HCT116 (cell line): ENCODE measurements around the gene FBXL15. TPM values are rescaled to one million over a fixed set of nuclear protein-coding genes. Genes with fewer than 3 reads are reported as not detected.

Experiments used
- ATAC-seq: fragments of 200-7000 bp; cut with Tn5 transposase; 2 replicates; pipeline ENCODE4 v1.9.1; 2020; ENCODE audit warnings: mild to moderate bottlenecking, moderate library complexity
- Bru-seq: library from RNA; stranded (reverse); fragments of 400-500 nt; gene quantifications from one replicate; lab custom pipeline; 2021; lab: Mats Ljungman, UMichigan
- BruChase-seq, 2 experiments: library from RNA; stranded (reverse); fragments of 400-500 nt; gene quantifications; one replicate each; lab custom pipeline; 2021; lab: Mats Ljungman, UMichigan
- BruUV-seq: library from RNA; stranded (reverse); fragments of 400-500 nt; replicated peaks from 2 replicates; lab custom pipeline; 2021; lab: Mats Ljungman, UMichigan
- CTCF ChIA-PET: fragments of 300-600 bp; sonication (Branson Sonifier 250); formaldehyde crosslinking; loops from one replicate; lab custom pipeline; 2021; ENCODE audit warnings: antibody characterized with exemption; lab: Charles Lee
- POLR2A ChIA-PET: fragments of 300-600, 350-600 bp; sonication (Branson Sonifier 250); formaldehyde crosslinking; loops from one replicate; lab custom pipeline; 2021; ENCODE audit warnings: antibody characterized with exemption; lab: Charles Lee
- RAD21 ChIA-PET, 2 experiments: fragments of 300-600 bp; sonication (Branson Sonifier 250); formaldehyde crosslinking; loops; one replicate each; lab custom pipeline; 2023; ENCODE audit warnings: low total read pairs in 2 of 2; ENCODE audit not compliant: uncharacterized antibody in 2 of 2, unreplicated experiment in 2 of 2, low non-redundant PET in 1 of 2; lab: Charles Lee
- DNase-seq: peaks from one replicate; pipeline ENCODE4 v3.0.0-alpha.2; 2010; ENCODE audit warnings: low read depth, low spot score
- H2AFZ ChIP-seq: fragments of 200-600 bp; shearing (Covaris generic), sonication (generic); 2 replicates; pipeline ENCODE4 v1.6.1; 2017; ENCODE audit warnings: low read depth, mixed run types, mixed read lengths, antibody characterized with exemption, low read length; ENCODE audit not compliant: poor library complexity, severe bottlenecking
- H3K27ac ChIP-seq: 2 replicates; pipeline ENCODE4 v1.5.1; 2012; ENCODE audit warnings: low read depth, low read length
- H3K27me3 ChIP-seq: fragments of 200-600 bp; sonication (generic); 2 replicates; pipeline ENCODE4 v1.6.1; 2016; ENCODE audit warnings: mixed run types, low read length, mixed read lengths; ENCODE audit not compliant: insufficient read depth
- H3K36me3 ChIP-seq, 2 experiments: fragments of 200-500 bp in 1 of 2; fragments of 200-600 bp in 1 of 2; sonication (Bioruptor generic) in 1 of 2; sonication (generic) in 1 of 2; 2 replicates each; pipeline versions ENCODE4 v1.5.1 to v1.6.1; 2014 to 2016; ENCODE audit warnings: low read length in 2 of 2, inconsistent platforms in 1 of 2, mixed read lengths in 1 of 2, mixed run types in 1 of 2; ENCODE audit not compliant: insufficient read depth in 2 of 2, control insufficient read depth in 1 of 2
- H3K4me1 ChIP-seq, 2 experiments: fragments of 200-600 bp in 1 of 2; sonication (generic) in 1 of 2; 2 replicates each; pipeline versions ENCODE4 v1.5.1 to v1.6.1; 2012 to 2017; ENCODE audit warnings: low read length in 2 of 2, inconsistent platforms in 1 of 2, mild to moderate bottlenecking in 1 of 2, mixed read lengths in 1 of 2, mixed run types in 1 of 2, moderate library complexity in 1 of 2; ENCODE audit not compliant: insufficient read depth in 2 of 2, control insufficient read depth in 1 of 2
- H3K4me2 ChIP-seq: fragments of 200-600 bp; sonication (generic); 2 replicates; pipeline ENCODE4 v1.6.1; 2017; ENCODE audit warnings: mixed run types, low read length, mixed read lengths
- H3K4me3 ChIP-seq, 2 experiments: fragments of 200-600 bp in 1 of 2; sonication (generic) in 1 of 2; replicated peaks in 1 of 2; 2 replicates each; pipeline ENCODE4 v1.5.1; 2011 to 2016; ENCODE audit warnings: low read length in 2 of 2, control low read depth in 1 of 2, low read depth in 1 of 2, mild to moderate bottlenecking in 1 of 2, mixed read lengths in 1 of 2, mixed run types in 1 of 2
- H3K79me2 ChIP-seq: fragments of 200-600 bp; sonication (generic); 2 replicates; pipeline ENCODE4 v1.6.1; 2017; ENCODE audit warnings: mild to moderate bottlenecking, mixed run types, low read length, moderate library complexity, mixed read lengths; ENCODE audit not compliant: insufficient read depth
- H3K9ac ChIP-seq: fragments of 200-600 bp; sonication (generic); 2 replicates; pipeline ENCODE4 v1.6.1; 2016; ENCODE audit warnings: low read length, mixed read lengths
- H3K9me2 ChIP-seq: fragments of 200-600 bp; sonication (generic), shearing (Covaris generic); 2 replicates; pipeline ENCODE4 v1.6.1; 2017; ENCODE audit warnings: mixed run types, mild to moderate bottlenecking, moderate library complexity; ENCODE audit not compliant: insufficient read depth
- H3K9me3 ChIP-seq, 2 experiments: fragments of 200-500 bp in 1 of 2; fragments of 200-600 bp in 1 of 2; sonication (Bioruptor generic) in 1 of 2; sonication (generic) in 1 of 2; 2 replicates each; pipeline ENCODE4 v1.6.1; 2014 to 2017; ENCODE audit warnings: low read length in 2 of 2, mixed read lengths in 2 of 2, inconsistent platforms in 1 of 2, low read depth in 1 of 2, mild to moderate bottlenecking in 1 of 2, mixed run types in 1 of 2, moderate library complexity in 1 of 2; ENCODE audit not compliant: control insufficient read depth in 1 of 2, insufficient read depth in 1 of 2
- H4K20me1 ChIP-seq: fragments of 200-600 bp; sonication (generic), shearing (Covaris generic); 2 replicates; pipeline ENCODE4 v1.6.1; 2017; ENCODE audit warnings: mixed run types, mild to moderate bottlenecking, moderate library complexity; ENCODE audit not compliant: insufficient read depth
- CEBPB ChIP-seq: IDR thresholded peaks from 2 replicates; pipeline ENCODE4 v1.6.1; 2012; ENCODE audit warnings: low read depth
- FOSL1 ChIP-seq: IDR thresholded peaks from 2 replicates; pipeline ENCODE4 v1.6.1; 2012; ENCODE audit warnings: low read depth
- POLR2A ChIP-seq: IDR thresholded peaks from 2 replicates; pipeline ENCODE4 v1.7.0; 2011; ENCODE audit warnings: borderline replicate concordance; ENCODE audit not compliant: insufficient read depth, insufficient read length; ENCODE audit errors: extremely low read depth
- POLR2AphosphoS5 ChIP-seq: IDR thresholded peaks from 2 replicates; pipeline ENCODE4 v1.6.1; 2011; ENCODE audit warnings: mild to moderate bottlenecking, low read depth, low read length, moderate library complexity
- TCF7L2 ChIP-seq: IDR thresholded peaks from 2 replicates; pipeline ENCODE4 v1.7.0; 2011; ENCODE audit warnings: borderline replicate concordance, inconsistent platforms; ENCODE audit not compliant: insufficient read depth, insufficient read length; ENCODE audit errors: extremely low read depth
- YY1 ChIP-seq: IDR thresholded peaks from 2 replicates; pipeline ENCODE4 v1.6.1; 2011; ENCODE audit warnings: low read length, low read depth, moderate library complexity, mild to moderate bottlenecking; ENCODE audit not compliant: insufficient replicate concordance; ENCODE audit errors: extremely low read depth
- ZFX ChIP-seq: fragments of 450-650 bp; IDR thresholded peaks from 2 replicates; pipeline ENCODE4 v1.6.1; 2017
- intact Hi-C: fragments of 100-400 bp; cut with micrococcal nuclease; formaldehyde crosslinking; loops from 2 replicates; pipeline ENCODE4 v1.10.0; 2022
- long read RNA-seq: library from polyadenylated mRNA; unstranded; transcript quantifications from one replicate; pipeline ENCODE4 v2.0.0, GENCODE V29; 2021; ENCODE audit not compliant: unreplicated experiment
- polyA plus RNA-seq: library from polyadenylated mRNA; unstranded; fragments of >200 nt; gene quantifications from 2 replicates; pipeline ENCODE4 v1.2.1, GENCODE V29; 2012; ENCODE audit warnings: missing spikeins
- total RNA-seq: library from RNA; stranded (reverse); gene quantifications from one replicate; pipeline ENCODE4 v1.2.1, GENCODE V29; 2021; ENCODE audit not compliant: unreplicated experiment
- TF ChIP-seq, protein P1 (sequence below), 3 experiments: fragments of 200-600 bp in 1 of 3; sonication (generic) in 1 of 3; IDR thresholded peaks in 2 of 3; conservative IDR thresholded peaks in 1 of 3; 2 replicates each; pipeline ENCODE4 v1.5.1; 2012 to 2017; ENCODE audit warnings: low read depth in 2 of 3, low read length in 2 of 3, antibody characterized with exemption in 1 of 3, borderline replicate concordance in 1 of 3, control low read depth in 1 of 3, mild to moderate bottlenecking in 1 of 3, mixed read lengths in 1 of 3, mixed run types in 1 of 3, moderate library complexity in 1 of 3; ENCODE audit not compliant: insufficient read depth in 1 of 3

The FBXL15 gene
- total RNA-seq = 21.1 TPM
- polyA plus RNA-seq = 15.8 and 19.9 TPM in 2 replicates
- percentile 53 among the genes with signal in this experiment for Bru-seq, nascent RNA
- percentile 57 among the genes with signal in this experiment for BruChase-seq, experiment 1, labeled RNA remaining after a 6-hour chase
- percentile 69 among the genes with signal in this experiment for BruChase-seq, experiment 2, labeled RNA remaining after a 2-hour chase
- long read RNA-seq, transcript FBXL15-201 (4 exons, 2,362 nt) = major isoform, 17 of 70 reads
- long read RNA-seq, partial matches to known transcripts = 35 of 70 reads
- long read RNA-seq, other reads (novel, unspliced or antisense) = 18 of 70 reads

- no peaks in the 10 kb centered on the region for H3K9me3 ChIP-seq
- H3K4me1 ChIP-seq = peaks cover 15 to 33% of the 10 kb centered on the region in 2 experiments; a peak in 3 of 4 replicates
- H3K27me3 ChIP-seq = no peaks in the 10 kb centered on the region
- ChIA-PET CTCF (interaction anchor here (1.0 to 4.7 kb wide), 16 partner anchors 11 to 818 kb away, joined by 3 to 98 read pairs (median 13); partner anchors contain the start of genes C10orf95, CUEDC2, ELOVL3 and NFKB2), RAD21 (interaction anchor here (1.0 to 1.8 kb wide), 4 partner anchors 11 to 191 kb away, joined by 3 to 7 read pairs (median 6); partner anchors contain the start of genes ACTR1A (in 1 of the 2), CUEDC2 (in 1 of the 2) and NFKB2 (in 1 of the 2)), POLR2A (interaction anchor here (1.0 to 4.2 kb wide), 14 partner anchors 10 to 251 kb away, joined by 3 to 47 read pairs (median 6); partner anchors contain the start of genes C10orf95, CUEDC2 and NFKB2)
- peak within 1 kb of the TSS; percentile 87 to 94 for H3K4me3 ChIP-seq
- peak within 1 kb of the TSS; percentile 87 for H3K9ac ChIP-seq
- TF ChIP-seq ZFX = peak; percentile 99
- no peak for TF ChIP-seq FOSL1
- TF ChIP-seq, protein P1, sequence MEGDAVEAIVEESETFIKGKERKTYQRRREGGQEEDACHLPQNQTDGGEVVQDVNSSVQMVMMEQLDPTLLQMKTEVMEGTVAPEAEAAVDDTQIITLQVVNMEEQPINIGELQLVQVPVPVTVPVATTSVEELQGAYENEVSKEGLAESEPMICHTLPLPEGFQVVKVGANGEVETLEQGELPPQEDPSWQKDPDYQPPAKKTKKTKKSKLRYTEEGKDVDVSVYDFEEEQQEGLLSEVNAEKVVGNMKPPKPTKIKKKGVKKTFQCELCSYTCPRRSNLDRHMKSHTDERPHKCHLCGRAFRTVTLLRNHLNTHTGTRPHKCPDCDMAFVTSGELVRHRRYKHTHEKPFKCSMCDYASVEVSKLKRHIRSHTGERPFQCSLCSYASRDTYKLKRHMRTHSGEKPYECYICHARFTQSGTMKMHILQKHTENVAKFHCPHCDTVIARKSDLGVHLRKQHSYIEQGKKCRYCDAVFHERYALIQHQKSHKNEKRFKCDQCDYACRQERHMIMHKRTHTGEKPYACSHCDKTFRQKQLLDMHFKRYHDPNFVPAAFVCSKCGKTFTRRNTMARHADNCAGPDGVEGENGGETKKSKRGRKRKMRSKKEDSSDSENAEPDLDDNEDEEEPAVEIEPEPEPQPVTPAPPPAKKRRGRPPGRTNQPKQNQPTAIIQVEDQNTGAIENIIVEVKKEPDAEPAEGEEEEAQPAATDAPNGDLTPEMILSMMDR (IDR thresholded peaks at IDR 0.05 in 2 of 3, conservative IDR thresholded peaks at IDR 0.05 in 1 of 3; ENCODE audit: borderline replicate concordance in 1 of 3, insufficient read depth in 1 of 3, low read depth in 2 of 3, low read length in 2 of 3) = no peak
- TF ChIP-seq POLR2AphosphoS5 = peak; percentile 88
- peak; percentile 85 for TF ChIP-seq YY1
- TF ChIP-seq CEBPB = no peak
- peak; percentile 88 for TF ChIP-seq TCF7L2
- TF ChIP-seq POLR2A = peak; percentile 51
- TF ChIP-seq, all 23 proteins: peak for 5
- ATAC-seq (peak; percentile 71), DNase-seq (peak; percentile 99)
- H3K4me2 ChIP-seq = peak within 1 kb of the TSS; percentile 93
- H3K36me3 ChIP-seq = peaks cover 0 to 11% of the 10 kb centered on the region in 2 experiments; a peak in 1 of 4 replicates
- peaks cover 11% of the 10 kb centered on the region for H3K79me2 ChIP-seq
- peak within 1 kb of the TSS; percentile 77 for H3K27ac ChIP-seq
- H3K9me2 ChIP-seq = no peaks in the 10 kb centered on the region
- BruUV-seq = no TSS peak
- peak within 1 kb of the TSS; percentile 70 for H2AFZ ChIP-seq
- intact Hi-C loops = loop anchor here (2.0 to 5.0 kb wide), 2 partner anchors 41 to 58 kb away; no protein-coding TSS in a partner anchor
- no peaks in the 10 kb centered on the region for H4K20me1 ChIP-seq
Observed at GRCh38 chr10:102420714-102421506, at the start of gene FBXL15. FBXL15 (plus strand) TSS chr10:102420836; CDS start chr10:102421130, 294 bp downstream.
